NB4 (cell line): ENCODE results near the gene MPRIP.
"Not testable (repeated sequence)": the region's sequence is repeated elsewhere in the genome, so short reads cannot be mapped to it uniquely, and the experiment has no call there.

Experiments used
- DNase-seq: peaks from one replicate; pipeline ENCODE4 v3.0.0; 2010; ENCODE audit warnings: low read depth
- H3K4me3 ChIP-seq: one replicate; pipeline ENCODE4 v1.5.1; 2011; ENCODE audit warnings: mild to moderate bottlenecking, low read depth, low read length, moderate library complexity
- MAX ChIP-seq: IDR thresholded peaks from 2 replicates; pipeline ENCODE4 v1.6.1; 2011; ENCODE audit warnings: low read depth, low read length
- MYC ChIP-seq: IDR thresholded peaks from 2 replicates; pipeline ENCODE4 v1.6.1; 2011; ENCODE audit warnings: low read depth, low read length
- POLR2A ChIP-seq: IDR thresholded peaks from 2 replicates; pipeline ENCODE4 v1.6.1; 2011; ENCODE audit warnings: mild to moderate bottlenecking; ENCODE audit not compliant: insufficient read length; ENCODE audit errors: extremely low read depth
- TF ChIP-seq, protein P1 (sequence below): IDR thresholded peaks from one replicate; pipeline ENCODE4 v1.5.1; 2012; ENCODE audit warnings: low read depth, low read length

The MPRIP gene

DNA sequence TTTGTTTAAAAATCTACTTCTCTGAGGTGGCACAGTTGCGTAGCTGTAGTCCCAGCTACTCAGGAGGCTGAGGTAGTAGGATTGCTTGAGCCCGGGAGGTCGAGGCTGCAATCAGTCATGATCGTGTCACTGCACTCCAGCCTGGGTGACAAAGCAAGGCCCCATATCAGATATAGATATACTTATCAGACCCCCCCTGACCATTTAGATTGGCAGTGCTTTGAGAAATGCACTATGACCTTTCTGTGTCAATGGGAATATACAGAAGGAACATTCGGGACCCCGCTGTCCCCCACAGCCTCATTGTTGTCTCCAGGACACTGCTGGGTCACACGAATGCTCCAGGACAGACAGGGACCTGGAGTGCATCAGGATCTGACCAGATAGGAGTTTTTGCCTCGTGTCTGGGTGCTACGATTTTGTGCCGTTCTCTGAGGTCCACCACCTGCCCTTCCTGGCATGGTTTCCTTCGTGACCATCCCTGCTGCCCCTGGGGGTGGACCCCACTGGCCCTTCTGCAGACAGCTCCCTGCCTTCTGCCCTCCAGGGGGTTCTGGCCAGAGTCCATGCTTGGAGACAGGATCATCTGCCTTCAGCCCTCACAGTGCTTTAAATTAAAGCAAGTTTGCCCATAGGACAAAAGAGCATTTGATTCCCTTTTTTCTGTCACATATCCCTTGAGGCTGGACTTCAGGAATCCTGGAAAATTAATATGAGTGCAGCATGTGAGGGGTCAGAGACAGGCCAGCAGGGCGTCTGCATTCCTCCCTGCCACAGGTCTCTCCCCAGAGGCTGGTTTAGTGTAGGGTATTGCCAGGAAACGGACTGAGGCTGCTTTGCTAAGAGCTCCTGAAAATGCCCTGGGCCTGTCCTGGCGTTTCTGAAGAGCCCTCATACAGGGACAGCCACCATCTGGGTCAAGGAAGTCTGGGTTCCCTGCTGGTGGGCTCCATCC is 144.6 kb downstream of the MPRIP start:
- TF ChIP-seq, protein P1, sequence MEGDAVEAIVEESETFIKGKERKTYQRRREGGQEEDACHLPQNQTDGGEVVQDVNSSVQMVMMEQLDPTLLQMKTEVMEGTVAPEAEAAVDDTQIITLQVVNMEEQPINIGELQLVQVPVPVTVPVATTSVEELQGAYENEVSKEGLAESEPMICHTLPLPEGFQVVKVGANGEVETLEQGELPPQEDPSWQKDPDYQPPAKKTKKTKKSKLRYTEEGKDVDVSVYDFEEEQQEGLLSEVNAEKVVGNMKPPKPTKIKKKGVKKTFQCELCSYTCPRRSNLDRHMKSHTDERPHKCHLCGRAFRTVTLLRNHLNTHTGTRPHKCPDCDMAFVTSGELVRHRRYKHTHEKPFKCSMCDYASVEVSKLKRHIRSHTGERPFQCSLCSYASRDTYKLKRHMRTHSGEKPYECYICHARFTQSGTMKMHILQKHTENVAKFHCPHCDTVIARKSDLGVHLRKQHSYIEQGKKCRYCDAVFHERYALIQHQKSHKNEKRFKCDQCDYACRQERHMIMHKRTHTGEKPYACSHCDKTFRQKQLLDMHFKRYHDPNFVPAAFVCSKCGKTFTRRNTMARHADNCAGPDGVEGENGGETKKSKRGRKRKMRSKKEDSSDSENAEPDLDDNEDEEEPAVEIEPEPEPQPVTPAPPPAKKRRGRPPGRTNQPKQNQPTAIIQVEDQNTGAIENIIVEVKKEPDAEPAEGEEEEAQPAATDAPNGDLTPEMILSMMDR, result no peak
- no peak overlapping the region for H3K4me3 ChIP-seq
- no peak for DNase-seq

GRCh38 chr17:17188586-17188985 is 146.3 kb downstream of the MPRIP start:
- no peak overlapping the region for H3K4me3 ChIP-seq
- DNase-seq, result no peak
- no peak for TF ChIP-seq MYC
- TF ChIP-seq, protein P1, result no peak

- TF ChIP-seq POLR2A (no peak), MYC (no peak), MAX (no peak)
- TF ChIP-seq, protein P1, result no peak
- no peak overlapping the region for H3K4me3 ChIP-seq
- no peak for DNase-seq
These were observed 147.3 kb downstream of the MPRIP start for GRCh38 chr17:17189559-17189958.

- H3K4me3 ChIP-seq, result no peak overlapping the region
These were observed 147.9 kb downstream of the MPRIP start for GRCh38 chr17:17190188-17190587.

DNA sequence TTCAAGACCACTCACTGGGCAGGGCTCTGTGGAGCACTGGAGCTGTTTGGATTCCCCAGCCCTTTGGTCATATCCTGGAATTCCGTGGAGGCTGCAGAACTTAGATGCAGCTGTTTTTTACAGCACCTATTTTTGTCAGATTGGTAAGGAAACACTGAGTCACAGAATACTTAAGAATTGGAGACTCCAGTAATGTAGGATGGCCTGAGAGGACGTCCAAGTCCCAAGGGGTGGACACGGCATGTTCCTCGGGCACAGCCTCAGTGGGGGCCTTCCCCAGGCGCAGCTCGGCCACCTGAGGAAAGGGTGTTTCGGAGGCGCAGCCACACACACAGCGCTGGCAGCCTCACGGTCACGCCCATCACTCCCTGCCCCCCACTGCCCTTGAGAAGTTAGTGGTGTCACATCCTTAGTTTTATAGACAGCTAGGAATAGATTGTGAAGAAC is 149.1 kb downstream of the MPRIP start:
- TF ChIP-seq POLR2A (no peak), MAX (no peak), MYC (no peak)
- TF ChIP-seq, protein P1, result no peak
- no peak overlapping the region for H3K4me3 ChIP-seq
- no peak for DNase-seq

More at GRCh38 chr17:17190188-17190587, 147.9 kb downstream of the MPRIP start:
- no peak for DNase-seq
- TF ChIP-seq, protein P1, result no peak
- no peak for TF ChIP-seq MYC
- no peak for TF ChIP-seq POLR2A
- no peak for TF ChIP-seq MAX

DNA sequence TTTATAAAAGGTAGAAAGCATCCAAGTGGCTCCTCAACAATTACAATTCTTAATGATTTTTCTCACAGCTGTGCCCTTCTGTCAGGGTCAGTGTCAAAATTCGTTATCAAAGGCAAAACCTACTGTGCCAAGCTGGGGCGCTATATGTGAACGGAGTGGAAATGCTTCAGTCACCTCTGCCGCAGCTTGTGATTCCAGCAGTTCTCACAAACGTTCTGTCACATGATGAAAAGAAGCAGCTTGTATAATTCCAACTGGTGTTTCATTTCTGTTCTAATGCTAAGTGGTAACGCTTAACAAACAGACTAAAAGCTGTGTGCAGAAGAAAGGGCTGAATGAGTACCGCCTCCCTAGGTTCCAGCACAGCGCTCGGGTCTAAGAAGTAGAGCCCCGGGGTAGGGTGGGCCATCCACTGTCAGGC is 149.7 kb downstream of the MPRIP start:
- DNase-seq, result no peak
- no peak overlapping the region for H3K4me3 ChIP-seq
- TF ChIP-seq MAX (no peak), MYC (no peak), POLR2A (no peak)
- TF ChIP-seq, protein P1, result no peak

DNA sequence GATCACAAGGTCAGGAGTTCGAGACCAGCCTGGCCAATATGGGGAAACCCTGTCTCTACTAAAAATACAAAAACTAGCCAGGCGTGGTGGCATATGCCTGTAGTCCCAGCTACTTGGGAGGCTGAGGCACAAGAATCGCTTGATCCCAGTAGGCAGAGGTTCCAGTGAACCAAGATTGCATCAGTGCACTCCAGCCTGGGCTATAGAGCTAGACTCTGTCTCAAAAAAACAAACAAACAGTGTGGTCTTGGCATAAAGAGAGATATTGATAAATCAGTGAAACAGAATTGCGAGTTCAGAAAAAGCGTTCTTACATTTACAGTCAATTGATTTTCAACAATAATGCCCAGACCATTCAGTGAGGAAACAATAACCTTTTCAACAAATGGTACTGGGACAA is 153.2 kb downstream of the MPRIP start:
- H3K4me3 ChIP-seq, DNase-seq: not testable (repeated sequence)
